Thoracic aorta (tissue), 2 donors: ENCODE measurements around the gene HDGFL3. TPM values are rescaled to one million over a fixed set of nuclear protein-coding genes. Genes with fewer than 3 reads are reported as not detected.
"Not testable (repeated sequence)": the region's sequence is repeated elsewhere in the genome, so short reads cannot be mapped to it uniquely, and the experiment has no call there.

Experiments
- ATAC-seq: fragments of 150-250 bp; one replicate; pipeline ENCODE4 v1.8.0; 2017; ENCODE audit warnings: low read depth; ENCODE audit not compliant: insufficient number of reproducible peaks, low FRiP score
- DNase-seq: peaks from one replicate; pipeline ENCODE4 v3.0.0-alpha.2; 2020; ENCODE audit warnings: low spot score
- H3K27ac ChIP-seq, 2 donors: fragments of 200-600 bp; sonication (generic); 1 replicate in 1 of 2; 2 replicates in 1 of 2; pipeline ENCODE4 v1.5.1; 2016; ENCODE audit warnings: mild to moderate bottlenecking in 2 of 2, moderate library complexity in 2 of 2
- H3K27me3 ChIP-seq: fragments of 200-600 bp; sonication (generic); replicated peaks from 2 replicates; pipeline ENCODE4 v1.6.0; 2016; ENCODE audit warnings: mild to moderate bottlenecking; ENCODE audit not compliant: insufficient read depth
- H3K36me3 ChIP-seq: fragments of 200-600 bp; sonication (generic); one replicate; pipeline ENCODE4 v1.5.1; 2016
- H3K4me1 ChIP-seq, 2 donors: fragments of 200-600 bp; sonication (generic); 1 replicate in 1 of 2; 2 replicates in 1 of 2; pipeline versions ENCODE4 v1.5.1 to v1.6.0; 2016; ENCODE audit warnings: low read depth in 2 of 2, mild to moderate bottlenecking in 1 of 2; ENCODE audit not compliant: control insufficient read depth in 1 of 2
- H3K4me3 ChIP-seq: fragments of 200-600 bp; sonication (generic); 2 replicates; pipeline ENCODE4 v1.5.1; 2016; ENCODE audit warnings: mild to moderate bottlenecking
- H3K9me3 ChIP-seq: fragments of 200-600 bp; sonication (generic); 2 replicates; pipeline ENCODE4 v1.5.1; 2016
- CTCF ChIP-seq: fragments of 200-600 bp; sonication (generic); IDR thresholded peaks from one replicate; pipeline ENCODE4 v1.5.1; 2019; ENCODE audit warnings: antibody characterized with exemption
- total RNA-seq, 2 donors: library from RNA; depleted of rRNA; stranded (reverse); fragments of >200 nt; gene quantifications; one replicate each; pipeline versions ENCODE4 v1.1.0 to v1.2.3, GENCODE V29; 2016

Gene HDGFL3
- total RNA-seq, 2 donors from 2014 or later = 19.6 to 118 TPM

GRCh38 chr15:83230242-83230641 lies 22.6 kb upstream of the HDGFL3 start:
- Histone ChIP-seq H3K36me3 (no peaks in the 10 kb centered on the region), H3K27ac (no peak overlapping the region), H3K4me1 (no peaks in the 10 kb centered on the region), H3K27me3 (no peaks in the 10 kb centered on the region), H3K4me3 (no peak overlapping the region), H3K9me3 (no peaks in the 10 kb centered on the region)
- TF ChIP-seq CTCF = no peak
- DNase-seq (no peak), ATAC-seq (no peak)

GRCh38 chr15:83225449-83225848 lies 17.8 kb upstream of the HDGFL3 start:
- no peak overlapping the region for H3K27ac ChIP-seq
- H3K9me3 ChIP-seq = no peaks in the 10 kb centered on the region
- H3K36me3 ChIP-seq = no peaks in the 10 kb centered on the region
- no peak for DNase-seq
- no peaks in the 10 kb centered on the region for H3K4me1 ChIP-seq
- H3K27me3 ChIP-seq = no peaks in the 10 kb centered on the region
- no peak for TF ChIP-seq CTCF
- no peak overlapping the region for H3K4me3 ChIP-seq
- no peak for ATAC-seq

- not testable (repeated sequence) for H3K4me1 ChIP-seq, H3K9me3 ChIP-seq, ATAC-seq, H3K36me3 ChIP-seq, DNase-seq, H3K27me3 ChIP-seq, H3K27ac ChIP-seq, H3K4me3 ChIP-seq
These were observed 14.2 kb upstream of the HDGFL3 start for GRCh38 chr15:83221781-83222180.

- DNase-seq (no peak), ATAC-seq (no peak)
- Histone ChIP-seq H3K4me1 (no peaks in the 10 kb centered on the region), H3K36me3 (no peaks in the 10 kb centered on the region), H3K27me3 (no peaks in the 10 kb centered on the region), H3K4me3 (no peak overlapping the region), H3K27ac (no peak overlapping the region), H3K9me3 (no peaks in the 10 kb centered on the region)
- TF ChIP-seq CTCF = no peak
These were observed 11.4 kb upstream of the HDGFL3 start for GRCh38 chr15:83219026-83219425.

- H3K36me3 ChIP-seq = no peaks in the 10 kb centered on the region
- H3K9me3 ChIP-seq = no peaks in the 10 kb centered on the region
- H3K27me3 ChIP-seq = no peaks in the 10 kb centered on the region
- TF ChIP-seq CTCF = no peak
- H3K4me3 ChIP-seq = no peak overlapping the region
- H3K4me1 ChIP-seq = no peaks in the 10 kb centered on the region
- no peak overlapping the region for H3K27ac ChIP-seq
- ATAC-seq (no peak), DNase-seq (no peak)
These were observed 7.7 kb upstream of the HDGFL3 start for GRCh38 chr15:83215306-83215705.

GRCh38 chr15:83210619-83211018 lies 3.0 kb upstream of the HDGFL3 start:
- peaks cover 0 to 11% of the 10 kb centered on the region in 2 donors for H3K4me1 ChIP-seq
- ATAC-seq = no peak
- no peak overlapping the region for H3K27ac ChIP-seq
- H3K27me3 ChIP-seq = no peaks in the 10 kb centered on the region
- no peak overlapping the region for H3K4me3 ChIP-seq
- no peaks in the 10 kb centered on the region for H3K9me3 ChIP-seq
- no peaks in the 10 kb centered on the region for H3K36me3 ChIP-seq
- no peak for TF ChIP-seq CTCF
- no peak for DNase-seq
